Measurements from ENCODE around the gene CEP112.

The CEP112 gene

GRCh38 chr17:65727832-65728231, 464.1 kb downstream of the CEP112 start:
- Histone ChIP-seq H3K27ac (no peak overlapping the region), H3K9me3 (ENCODE audit: low read depth, low read length) (no peaks in the 10 kb centered on the region), H3K9ac (ENCODE audit: insufficient read length) (no peak overlapping the region), H3K36me3 (ENCODE audit: insufficient read depth, low read length) (no peaks in the 10 kb centered on the region), H3K4me3 (no peak overlapping the region)
- TF ChIP-seq FOXP2 (optimal IDR thresholded peaks at IDR 0.05; ENCODE audit: control extremely low read depth, extremely low read length, insufficient read depth) = no peak
- TF ChIP-seq EZH2 (IDR thresholded peaks at IDR 0.05) = no peak
- no peak for TF ChIP-seq POLR2AphosphoS5 (IDR thresholded peaks at IDR 0.05; ENCODE audit: borderline replicate concordance, low read depth, low read length)
- no peak for DNase-seq (ENCODE audit: low read depth, low spot score)

GRCh38 chr17:65727246-65727645, 464.7 kb downstream of the CEP112 start:
- DNase-seq (ENCODE audit: low read depth, low spot score) = no peak
- H3K9ac ChIP-seq (ENCODE audit: insufficient read length) = no peak overlapping the region
- H3K4me3 ChIP-seq = no peak overlapping the region
- TF ChIP-seq POLR2AphosphoS5 (IDR thresholded peaks at IDR 0.05; ENCODE audit: borderline replicate concordance, low read depth, low read length) = no peak
- TF ChIP-seq EZH2 (IDR thresholded peaks at IDR 0.05) = no peak
- no peak for TF ChIP-seq FOXP2 (optimal IDR thresholded peaks at IDR 0.05; ENCODE audit: control extremely low read depth, extremely low read length, insufficient read depth)
- H3K36me3 ChIP-seq (ENCODE audit: insufficient read depth, low read length) = no peaks in the 10 kb centered on the region
- H3K27ac ChIP-seq = no peak overlapping the region
- no peaks in the 10 kb centered on the region for H3K9me3 ChIP-seq (ENCODE audit: low read depth, low read length)

GRCh38 chr17:65723431-65724151, 468.3 kb downstream of the CEP112 start:
- Histone ChIP-seq H3K9ac (ENCODE audit: insufficient read length) (no peak overlapping the region), H3K36me3 (ENCODE audit: insufficient read depth, low read length) (no peaks in the 10 kb centered on the region), H3K4me3 (0 out of 2 replicates have a peak overlapping the region, but pooled peaks have one; percentile 10), H3K27ac (peak overlapping the region; percentile 37; the same call in 1 of the 2 replicates), H3K9me3 (ENCODE audit: low read depth, low read length) (no peaks in the 10 kb centered on the region)
- no peak for DNase-seq (ENCODE audit: low read depth, low spot score)
- TF ChIP-seq FOXP2 (optimal IDR thresholded peaks at IDR 0.05; ENCODE audit: control extremely low read depth, extremely low read length, insufficient read depth) = no peak
- no peak for TF ChIP-seq POLR2AphosphoS5 (IDR thresholded peaks at IDR 0.05; ENCODE audit: borderline replicate concordance, low read depth, low read length)
- no peak for TF ChIP-seq EZH2 (IDR thresholded peaks at IDR 0.05)

- H3K27ac ChIP-seq = no peak overlapping the region
- DNase-seq (ENCODE audit: low read depth, low spot score) = no peak
- TF ChIP-seq FOXP2 (optimal IDR thresholded peaks at IDR 0.05; ENCODE audit: control extremely low read depth, extremely low read length, insufficient read depth) = no peak
Measured at GRCh38 chr17:65718601-65719000, 473.3 kb downstream of the CEP112 start.

GRCh38 chr17:65712383-65713267, 479.3 kb downstream of the CEP112 start:
- Histone ChIP-seq H3K9ac (ENCODE audit: insufficient read length) (no peak overlapping the region), H3K36me3 (ENCODE audit: insufficient read depth, low read length) (no peaks in the 10 kb centered on the region), H3K9me3 (ENCODE audit: low read depth, low read length) (no peaks in the 10 kb centered on the region), H3K27ac (no peak overlapping the region), H3K4me3 (no peak overlapping the region)
- TF ChIP-seq EZH2 (IDR thresholded peaks at IDR 0.05) (no peak), POLR2AphosphoS5 (IDR thresholded peaks at IDR 0.05; ENCODE audit: borderline replicate concordance, low read depth, low read length) (no peak), FOXP2 (optimal IDR thresholded peaks at IDR 0.05; ENCODE audit: control extremely low read depth, extremely low read length, insufficient read depth) (no peak)
- no peak for DNase-seq (ENCODE audit: low read depth, low spot score)

More at GRCh38 chr17:65718601-65719000, 473.3 kb downstream of the CEP112 start:
- H3K9me3 ChIP-seq (ENCODE audit: low read depth, low read length) = no peaks in the 10 kb centered on the region
- no peak overlapping the region for H3K4me3 ChIP-seq
- no peak overlapping the region for H3K9ac ChIP-seq (ENCODE audit: insufficient read length)
- H3K36me3 ChIP-seq (ENCODE audit: insufficient read depth, low read length) = no peaks in the 10 kb centered on the region

- Histone ChIP-seq H3K9ac (ENCODE audit: insufficient read length) (no peak overlapping the region), H3K4me3 (no peak overlapping the region), H3K9me3 (ENCODE audit: low read depth, low read length) (no peaks in the 10 kb centered on the region), H3K36me3 (ENCODE audit: insufficient read depth, low read length) (no peaks in the 10 kb centered on the region), H3K27ac (no peak overlapping the region)
- no peak for DNase-seq (ENCODE audit: low read depth, low spot score)
- TF ChIP-seq EZH2 (IDR thresholded peaks at IDR 0.05) = no peak
- no peak for TF ChIP-seq FOXP2 (optimal IDR thresholded peaks at IDR 0.05; ENCODE audit: control extremely low read depth, extremely low read length, insufficient read depth)
- TF ChIP-seq POLR2AphosphoS5 (IDR thresholded peaks at IDR 0.05; ENCODE audit: borderline replicate concordance, low read depth, low read length) = no peak
Measured at GRCh38 chr17:65711671-65712276, 480.2 kb downstream of the CEP112 start.

- no peak for TF ChIP-seq FOXP2 (optimal IDR thresholded peaks at IDR 0.05; ENCODE audit: control extremely low read depth, extremely low read length, insufficient read depth)
- Histone ChIP-seq H3K9me3 (ENCODE audit: low read depth, low read length) (no peaks in the 10 kb centered on the region), H3K4me3 (no peak overlapping the region), H3K27ac (no peak overlapping the region), H3K36me3 (ENCODE audit: insufficient read depth, low read length) (no peaks in the 10 kb centered on the region), H3K9ac (ENCODE audit: insufficient read length) (no peak overlapping the region)
- DNase-seq (ENCODE audit: low read depth, low spot score) = no peak
Measured at GRCh38 chr17:65707780-65708179, 484.2 kb downstream of the CEP112 start.

- no peak for TF ChIP-seq EZH2 (IDR thresholded peaks at IDR 0.05)
- TF ChIP-seq FOXP2 (optimal IDR thresholded peaks at IDR 0.05; ENCODE audit: control extremely low read depth, extremely low read length, insufficient read depth) = no peak
- no peak for TF ChIP-seq POLR2AphosphoS5 (IDR thresholded peaks at IDR 0.05; ENCODE audit: borderline replicate concordance, low read depth, low read length)
- DNase-seq (ENCODE audit: low read depth, low spot score) = no peak
- H3K36me3 ChIP-seq (ENCODE audit: insufficient read depth, low read length) = no peaks in the 10 kb centered on the region
Measured at GRCh38 chr17:65704731-65705130, 487.2 kb downstream of the CEP112 start.

More at GRCh38 chr17:65704731-65705130, 487.2 kb downstream of the CEP112 start:
- no peak overlapping the region for H3K27ac ChIP-seq
- no peak overlapping the region for H3K4me3 ChIP-seq
- H3K9ac ChIP-seq (ENCODE audit: insufficient read length) = no peak overlapping the region
- H3K9me3 ChIP-seq (ENCODE audit: low read depth, low read length) = no peaks in the 10 kb centered on the region

All from SK-N-MC (cell line).